ENCODE data around the gene GHITM. TPM values are rescaled to one million over a fixed set of nuclear protein-coding genes. Genes with fewer than 3 reads are reported as not detected.

Gene GHITM
- polyA plus RNA-seq, 1 of the 3 experiments (the other 2 are of a cell fraction) = 113 TPM

DNA sequence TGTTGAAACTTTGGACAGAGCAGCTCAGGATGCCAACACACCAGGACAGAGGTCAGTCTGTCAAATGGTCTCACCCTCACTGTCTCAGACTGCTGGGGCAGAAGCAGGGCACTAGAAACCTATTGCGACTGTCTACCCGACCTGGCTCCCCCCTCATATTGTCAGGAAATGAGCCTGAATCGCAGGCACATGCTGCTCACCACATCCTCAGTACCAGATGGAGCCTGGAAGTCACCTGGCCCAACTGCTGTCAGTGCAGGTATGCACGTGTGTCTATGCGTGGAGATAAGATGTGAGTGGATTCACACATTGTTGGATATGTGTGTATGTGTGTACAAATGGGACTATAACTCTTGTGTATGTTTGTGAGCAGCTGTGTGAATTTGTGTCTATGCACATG lies 51.8 kb downstream of the GHITM start:
- no peaks in the 10 kb centered on the region for H3K9me3 ChIP-seq
- H3F3A ChIP-seq (replicated peaks; ENCODE audit: insufficient read depth) = no peaks in the 10 kb centered on the region
- POLR2A ChIA-PET = no interaction called here
- no peaks in the 10 kb centered on the region for H3K36me3 ChIP-seq (replicated peaks in 1 of 2; ENCODE audit: control insufficient read depth in 1 of 2, insufficient read depth in 2 of 2, low read length in 1 of 2)
- H3K4me3 ChIP-seq (ENCODE audit: low read depth in 2 of 2, low read length in 1 of 2) = no peak overlapping the region
- WGBS (ENCODE audit: low lambda C conversion rate) = 22% methylated on average over 2 of the region's 5 CpGs
- no peak overlapping the region for H3K9ac ChIP-seq
- no peaks in the 10 kb centered on the region for H3K9me2 ChIP-seq
- H4K20me1 ChIP-seq (ENCODE audit: insufficient read depth) = no peaks in the 10 kb centered on the region
- CTCF ChIA-PET = interaction anchor here (1.1 to 1.2 kb wide), 2 partner anchors 14 to 43 kb away, joined by 3 read pairs; no protein-coding TSS in a partner anchor
- H2AFZ ChIP-seq (ENCODE audit: low read depth) = no peak overlapping the region
- peaks cover 0 to 11% of the 10 kb centered on the region in 2 experiments; a peak in 1 of 4 replicates for H3K4me1 ChIP-seq (ENCODE audit: control insufficient read depth in 1 of 2, insufficient read depth in 2 of 2, low read depth in 1 of 2, low read length in 1 of 2)
- H3K4me2 ChIP-seq = no peak overlapping the region
- DNase-seq = no peak
- H3K79me2 ChIP-seq (ENCODE audit: insufficient read depth) = no peaks in the 10 kb centered on the region
- H3K27ac ChIP-seq (ENCODE audit: low read depth in 2 of 2, low read length in 1 of 2) = no peak overlapping the region
- TF ChIP-seq ELF1 (IDR thresholded peaks at IDR 0.05) (no peak), MAX (IDR thresholded peaks at IDR 0.05; ENCODE audit: low read depth) (no peak), EZH2phosphoT487 (IDR thresholded peaks at IDR 0.05; ENCODE audit: borderline replicate concordance, low read depth) (no peak), TAF1 (IDR thresholded peaks at IDR 0.05; ENCODE audit: borderline replicate concordance, low read depth, low read length) (no peak), MEF2A (IDR thresholded peaks at IDR 0.05; ENCODE audit: borderline replicate concordance, low read depth) (no peak), TCF12 (IDR thresholded peaks at IDR 0.05) (no peak), RFX5 (IDR thresholded peaks at IDR 0.05; ENCODE audit: low read length) (no peak), EP300 (IDR thresholded peaks at IDR 0.05; ENCODE audit: borderline replicate concordance in 1 of 2, low read depth in 1 of 2, low read length in 1 of 2) (no peak), CHD2 (IDR thresholded peaks at IDR 0.05; ENCODE audit: low read length, partially characterized antibody) (no peak), SIN3A (IDR thresholded peaks at IDR 0.05; ENCODE audit: borderline replicate concordance, low read depth, low read length) (no peak), RCOR1 (IDR thresholded peaks at IDR 0.05; ENCODE audit: low read length) (no peak), MXI1 (IDR thresholded peaks at IDR 0.05; ENCODE audit: low read depth, low read length) (no peak)
- no peaks in the 10 kb centered on the region for H3K27me3 ChIP-seq (ENCODE audit: insufficient read depth)

- H3F3A ChIP-seq (replicated peaks; ENCODE audit: insufficient read depth) = no peaks in the 10 kb centered on the region
- H3K9me2 ChIP-seq = no peaks in the 10 kb centered on the region
- no peak overlapping the region for H3K27ac ChIP-seq (ENCODE audit: low read depth in 2 of 2, low read length in 1 of 2)
- H3K4me2 ChIP-seq = no peak overlapping the region
- H3K79me2 ChIP-seq (ENCODE audit: insufficient read depth) = no peaks in the 10 kb centered on the region
- no peak for DNase-seq
- no peaks in the 10 kb centered on the region for H3K9me3 ChIP-seq
- TF ChIP-seq CHD2 (IDR thresholded peaks at IDR 0.05; ENCODE audit: low read length, partially characterized antibody) = no peak
- CTCF ChIA-PET = interaction anchor here (1.3 to 5.7 kb wide), 2 partner anchors 12 to 45 kb away, joined by 4 to 34 read pairs; no protein-coding TSS in a partner anchor
- no peaks in the 10 kb centered on the region for H4K20me1 ChIP-seq (ENCODE audit: insufficient read depth)
- 64% methylated on average over 2 of the region's 2 CpGs for WGBS (ENCODE audit: low lambda C conversion rate)
- H3K9ac ChIP-seq = no peak overlapping the region
- H3K36me3 ChIP-seq (replicated peaks in 1 of 2; ENCODE audit: control insufficient read depth in 1 of 2, insufficient read depth in 2 of 2, low read length in 1 of 2) = no peaks in the 10 kb centered on the region
- POLR2A ChIA-PET = no interaction called here
- no peak overlapping the region for H2AFZ ChIP-seq (ENCODE audit: low read depth)
- no peak overlapping the region for H3K4me3 ChIP-seq (ENCODE audit: low read depth in 2 of 2, low read length in 1 of 2)
- H3K4me1 ChIP-seq (ENCODE audit: control insufficient read depth in 1 of 2, insufficient read depth in 2 of 2, low read depth in 1 of 2, low read length in 1 of 2) = peaks cover 0 to 11% of the 10 kb centered on the region in 2 experiments; a peak in 1 of 4 replicates
- no peaks in the 10 kb centered on the region for H3K27me3 ChIP-seq (ENCODE audit: insufficient read depth)
Measured at GRCh38 chr10:84193327-84193726, 54.0 kb downstream of the GHITM start.
